Measurements from ENCODE around the gene FOXR2. TPM values are rescaled to one million over a fixed set of nuclear protein-coding genes. Genes with fewer than 3 reads are reported as not detected.

FOXR2 gene, protein sequence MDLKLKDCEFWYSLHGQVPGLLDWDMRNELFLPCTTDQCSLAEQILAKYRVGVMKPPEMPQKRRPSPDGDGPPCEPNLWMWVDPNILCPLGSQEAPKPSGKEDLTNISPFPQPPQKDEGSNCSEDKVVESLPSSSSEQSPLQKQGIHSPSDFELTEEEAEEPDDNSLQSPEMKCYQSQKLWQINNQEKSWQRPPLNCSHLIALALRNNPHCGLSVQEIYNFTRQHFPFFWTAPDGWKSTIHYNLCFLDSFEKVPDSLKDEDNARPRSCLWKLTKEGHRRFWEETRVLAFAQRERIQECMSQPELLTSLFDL
- under 1 TPM in 3 of 8 experiments, not detected in 5; 0.08 to 0.47 (median 0.14) TPM for total RNA-seq

GRCh38 chrX:55623100-55623499 lies at the start of gene FOXR2:
FOXR2 (plus strand) TSS chrX:55623400; CDS start chrX:55623712, 312 bp downstream.
- Histone ChIP-seq H3K4me1 (replicated peaks in 1 of 2) (no peaks in the 10 kb centered on the region), H3K4me3 (no peak within 1 kb of the TSS), H3K27ac (no peak within 1 kb of the TSS)
- 0 to 100% (median 71%) methylated on average over 1 of the region's 1 CpG; no CpG with 5 or more reads in 7 of the 10 experiments for WGBS, 10 experiments
- ATAC-seq (replicated peaks in 6 of 8) = no peak
- in situ Hi-C loops (cut with MboI; ENCODE audit: low pct_unique_long_range_greater_than_20kb in 2 of 9, low sequenced_read_pairs in 9 of 9, unreplicated experiment in 9 of 9) = no loop called here

GRCh38 chrX:55579115-55579514 lies 44.1 kb upstream of the FOXR2 start:
- ATAC-seq (replicated peaks in 6 of 8) = no peak
- H3K27ac ChIP-seq = no peak overlapping the region
- H3K4me3 ChIP-seq = no peak overlapping the region
- H3K4me1 ChIP-seq (replicated peaks in 1 of 2) = no peaks in the 10 kb centered on the region
- in situ Hi-C loops (cut with MboI; ENCODE audit: low pct_unique_long_range_greater_than_20kb in 2 of 9, low sequenced_read_pairs in 9 of 9, unreplicated experiment in 9 of 9) = no loop called here

GRCh38 chrX:55582447-55582846 lies 40.8 kb upstream of the FOXR2 start:
- Histone ChIP-seq H3K4me3 (no peak overlapping the region), H3K27ac (no peak overlapping the region), H3K4me1 (replicated peaks in 1 of 2) (no peaks in the 10 kb centered on the region)
- WGBS, 10 experiments = 0 to 75% (median 50%) methylated on average over 1 of the region's 1 CpG; no CpG with 5 or more reads in 3 of the 10 experiments
- in situ Hi-C loops (cut with MboI; ENCODE audit: low pct_unique_long_range_greater_than_20kb in 2 of 9, low sequenced_read_pairs in 9 of 9, unreplicated experiment in 9 of 9) = no loop called here
- no peak for ATAC-seq (replicated peaks in 6 of 8)

GRCh38 chrX:55593296-55593695 lies 29.9 kb upstream of the FOXR2 start:
- no peak for ATAC-seq (replicated peaks in 6 of 8)
- no peak overlapping the region for H3K4me3 ChIP-seq
- H3K4me1 ChIP-seq (replicated peaks in 1 of 2) = no peaks in the 10 kb centered on the region
- in situ Hi-C loops (cut with MboI; ENCODE audit: low pct_unique_long_range_greater_than_20kb in 2 of 9, low sequenced_read_pairs in 9 of 9, unreplicated experiment in 9 of 9) = no loop called here
- WGBS, 10 experiments = 8 to 100% (median 44%) methylated on average over 1 to 4 of the region's 5 CpGs; no CpG with 5 or more reads in 6 of the 10 experiments
- no peak overlapping the region for H3K27ac ChIP-seq

DNA sequence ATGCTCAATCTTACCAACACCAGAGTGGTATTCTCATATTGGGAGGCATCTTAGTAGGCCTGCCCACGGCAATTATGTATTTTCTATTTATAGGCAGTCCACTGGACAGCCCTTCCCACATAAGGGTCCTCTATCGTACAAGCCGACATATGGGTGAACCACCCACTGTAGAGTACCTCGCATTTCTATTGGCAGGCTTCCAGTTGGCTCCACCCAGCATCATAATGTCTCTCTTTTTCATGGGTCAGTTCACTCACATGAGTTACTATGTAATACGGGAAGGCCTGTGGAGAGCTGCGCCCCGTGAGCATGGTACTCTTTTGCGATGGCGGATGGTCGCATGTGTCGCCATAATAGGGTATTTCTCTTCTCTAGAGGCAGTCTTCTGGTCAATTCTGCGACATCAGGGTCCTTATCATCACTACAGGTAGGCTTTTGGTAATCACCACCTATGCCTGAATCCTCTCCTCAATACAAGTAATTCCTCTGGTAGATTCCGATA lies 29.4 kb upstream of the FOXR2 start:
- in situ Hi-C loops (cut with MboI; ENCODE audit: low pct_unique_long_range_greater_than_20kb in 2 of 9, low sequenced_read_pairs in 9 of 9, unreplicated experiment in 9 of 9) = no loop called here
- H3K4me1 ChIP-seq (replicated peaks in 1 of 2) = no peaks in the 10 kb centered on the region
- ATAC-seq (replicated peaks in 6 of 8) = no peak
- H3K4me3 ChIP-seq = no peak overlapping the region
- H3K27ac ChIP-seq = no peak overlapping the region
- WGBS, 10 experiments = 75 to 100% (median 100%) methylated on average over 1 to 8 of the region's 13 CpGs; no CpG with 5 or more reads in 5 of the 10 experiments

DNA sequence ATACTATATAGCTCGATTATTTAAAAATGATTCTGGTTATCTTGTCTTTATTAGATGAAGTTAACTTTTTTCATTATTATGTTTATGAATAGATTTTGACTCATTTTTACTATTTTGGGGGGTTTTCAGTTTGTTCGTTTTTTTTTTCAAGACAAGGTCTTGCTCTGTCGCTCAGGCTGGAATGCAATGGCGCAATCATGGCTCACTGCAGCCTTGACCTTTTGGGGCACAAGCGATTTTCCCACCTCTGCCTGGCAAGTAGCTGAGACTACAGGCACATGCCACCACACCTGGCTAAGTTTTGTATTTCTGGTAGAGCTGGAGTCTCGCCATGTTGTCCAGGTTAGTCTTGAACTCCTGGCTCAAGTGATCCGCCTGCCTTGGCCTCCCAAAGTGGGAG lies 24.9 kb upstream of the FOXR2 start:
- Histone ChIP-seq H3K27ac (no peak overlapping the region), H3K4me3 (no peak overlapping the region), H3K4me1 (replicated peaks in 1 of 2) (no peaks in the 10 kb centered on the region)
- ATAC-seq (replicated peaks in 6 of 8) = no peak
- in situ Hi-C loops (cut with MboI; ENCODE audit: low pct_unique_long_range_greater_than_20kb in 2 of 9, low sequenced_read_pairs in 9 of 9, unreplicated experiment in 9 of 9) = no loop called here
- 0 to 82% (median 23%) methylated on average over 1 to 7 of the region's 7 CpGs; no CpG with 5 or more reads in 2 of the 10 experiments for WGBS, 10 experiments

DNA sequence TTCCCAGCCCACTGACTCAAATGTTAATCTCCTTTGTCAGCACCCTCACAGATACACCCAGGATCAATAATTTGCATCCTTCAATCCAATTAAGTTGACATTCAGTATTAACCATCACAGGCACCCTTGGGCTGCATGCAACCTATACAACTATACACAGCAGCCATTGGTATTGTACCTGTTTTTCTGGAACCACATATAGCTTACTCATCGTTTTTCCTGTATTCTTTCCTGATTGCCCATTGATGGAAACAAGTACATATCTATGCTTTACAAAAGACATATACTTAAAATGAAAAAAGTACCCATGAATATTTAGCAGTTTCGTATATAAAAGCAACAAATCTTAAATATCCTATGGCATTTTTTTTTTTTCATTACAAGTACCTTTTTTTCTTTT lies 3.7 kb upstream of the FOXR2 start:
- Histone ChIP-seq H3K27ac (no peak overlapping the region), H3K4me3 (no peak overlapping the region), H3K4me1 (replicated peaks in 1 of 2) (no peaks in the 10 kb centered on the region)
- ATAC-seq (replicated peaks in 6 of 8) = no peak
- in situ Hi-C loops (cut with MboI; ENCODE audit: low pct_unique_long_range_greater_than_20kb in 2 of 9, low sequenced_read_pairs in 9 of 9, unreplicated experiment in 9 of 9) = no loop called here
- WGBS, 10 experiments = 6 to 80% (median 33%) methylated on average over 1 to 2 of the region's 2 CpGs; no CpG with 5 or more reads in 2 of the 10 experiments

GRCh38 chrX:55624403-55624802 lies 1.2 kb downstream of the FOXR2 start:
- no peak for ATAC-seq (replicated peaks in 6 of 8)
- no peak overlapping the region for H3K4me3 ChIP-seq
- H3K4me1 ChIP-seq (replicated peaks in 1 of 2) = no peaks in the 10 kb centered on the region
- WGBS, 10 experiments = 0 to 54% (median 0%) methylated on average over 1 to 4 of the region's 5 CpGs; no CpG with 5 or more reads in 7 of the 10 experiments
- H3K27ac ChIP-seq = no peak overlapping the region
- in situ Hi-C loops (cut with MboI; ENCODE audit: low pct_unique_long_range_greater_than_20kb in 2 of 9, low sequenced_read_pairs in 9 of 9, unreplicated experiment in 9 of 9) = no loop called here

DNA sequence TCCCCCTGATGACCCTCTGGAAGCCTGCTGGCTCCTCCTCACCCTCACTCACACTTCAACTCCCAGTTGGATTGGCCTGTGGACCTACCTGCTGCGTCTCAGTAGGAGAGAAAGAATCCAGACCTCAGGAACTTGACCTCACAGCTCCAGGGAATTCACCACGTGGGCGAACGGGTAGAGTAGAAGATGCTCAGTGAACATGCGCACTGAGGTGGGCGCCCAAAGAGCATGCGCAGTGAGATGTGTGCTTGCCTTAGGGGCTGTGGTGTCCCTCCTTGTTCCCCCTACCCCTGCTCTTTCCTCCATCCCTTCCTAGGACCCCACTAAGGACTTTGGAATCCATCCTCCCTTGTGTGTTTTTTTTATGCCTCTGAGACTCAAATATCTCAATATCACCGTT lies 12.9 kb downstream of the FOXR2 start:
- Histone ChIP-seq H3K4me1 (replicated peaks in 1 of 2) (no peaks in the 10 kb centered on the region), H3K27ac (no peak overlapping the region), H3K4me3 (no peak overlapping the region)
- no peak for ATAC-seq (replicated peaks in 6 of 8)
- in situ Hi-C loops (cut with MboI; ENCODE audit: low pct_unique_long_range_greater_than_20kb in 2 of 9, low sequenced_read_pairs in 9 of 9, unreplicated experiment in 9 of 9) = no loop called here
- WGBS, 10 experiments = 0 to 100% (median 50%) methylated on average over 1 of the region's 8 CpGs; no CpG with 5 or more reads in 6 of the 10 experiments

GRCh38 chrX:55638933-55639332 lies 15.7 kb downstream of the FOXR2 start:
- 0 to 36% methylated on average over 1 of the region's 1 CpG; no CpG with 5 or more reads in 8 of the 10 experiments for WGBS, 10 experiments
- Histone ChIP-seq H3K4me3 (no peak overlapping the region), H3K4me1 (replicated peaks in 1 of 2) (no peaks in the 10 kb centered on the region), H3K27ac (no peak overlapping the region)
- ATAC-seq (replicated peaks in 6 of 8) = no peak
- in situ Hi-C loops (cut with MboI; ENCODE audit: low pct_unique_long_range_greater_than_20kb in 2 of 9, low sequenced_read_pairs in 9 of 9, unreplicated experiment in 9 of 9) = no loop called here

DNA sequence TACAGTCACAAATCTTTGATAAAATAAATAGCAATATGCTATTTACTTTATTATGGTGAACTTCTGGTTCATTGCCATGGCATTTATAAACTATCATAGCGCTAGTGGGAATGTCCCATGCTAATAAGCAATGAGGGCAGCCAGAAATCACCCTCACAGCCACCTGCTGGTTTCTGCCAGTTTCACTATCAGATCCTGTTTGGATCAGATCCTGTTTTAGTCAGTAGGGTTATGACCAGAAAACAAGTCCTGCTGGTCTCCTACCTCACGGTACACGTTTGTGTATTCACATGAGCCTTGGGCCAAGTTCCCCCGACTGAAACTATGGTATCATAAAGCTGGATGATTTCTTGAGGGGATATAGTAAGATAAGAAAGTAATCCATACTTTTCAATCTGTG lies 17.7 kb downstream of the FOXR2 start:
- no peak overlapping the region for H3K4me3 ChIP-seq
- H3K4me1 ChIP-seq (replicated peaks in 1 of 2) = no peaks in the 10 kb centered on the region
- no peak overlapping the region for H3K27ac ChIP-seq
- in situ Hi-C loops (cut with MboI; ENCODE audit: low pct_unique_long_range_greater_than_20kb in 2 of 9, low sequenced_read_pairs in 9 of 9, unreplicated experiment in 9 of 9) = no loop called here
- no peak for ATAC-seq (replicated peaks in 6 of 8)
- 0 to 80% (median 11%) methylated on average over 1 to 2 of the region's 4 CpGs; no CpG with 5 or more reads in 6 of the 10 experiments for WGBS, 10 experiments

GRCh38 chrX:55648434-55648833 lies 25.2 kb downstream of the FOXR2 start:
- in situ Hi-C loops (cut with MboI; ENCODE audit: low pct_unique_long_range_greater_than_20kb in 2 of 9, low sequenced_read_pairs in 9 of 9, unreplicated experiment in 9 of 9) = no loop called here
- H3K4me1 ChIP-seq (replicated peaks in 1 of 2) = no peaks in the 10 kb centered on the region
- ATAC-seq (replicated peaks in 6 of 8) = no peak
- H3K27ac ChIP-seq = no peak overlapping the region
- 0 to 85% (median 54%) methylated on average over 1 to 3 of the region's 5 CpGs; no CpG with 5 or more reads in 6 of the 10 experiments for WGBS, 10 experiments
- H3K4me3 ChIP-seq = no peak overlapping the region

DNA sequence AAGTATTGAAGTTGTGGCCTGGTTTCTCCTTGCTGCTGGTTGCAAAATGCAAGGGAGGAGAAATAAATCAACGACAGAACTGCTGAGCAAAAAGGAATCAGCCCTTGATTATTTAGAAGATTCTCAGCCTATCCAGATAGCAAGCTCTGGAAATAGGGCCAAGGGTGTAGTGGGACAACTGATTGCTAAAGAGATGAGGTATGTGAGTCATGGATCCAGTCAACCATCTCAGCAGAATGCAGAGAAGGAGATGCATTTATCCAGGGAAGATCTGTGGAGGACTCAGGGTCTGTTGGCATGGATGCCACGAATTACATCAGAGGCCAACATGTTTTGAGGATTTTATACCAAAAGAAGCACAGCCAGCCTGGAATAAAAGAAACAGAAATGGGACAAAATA lies 36.7 kb downstream of the FOXR2 start:
- peak in 2 of 8 experiments; percentile 75 to 82 for ATAC-seq (replicated peaks in 6 of 8)
- 0 to 86% (median 40%) methylated on average over 1 to 2 of the region's 2 CpGs; no CpG with 5 or more reads in 5 of the 10 experiments for WGBS, 10 experiments
- in situ Hi-C loops (cut with MboI; ENCODE audit: low pct_unique_long_range_greater_than_20kb in 2 of 9, low sequenced_read_pairs in 9 of 9, unreplicated experiment in 9 of 9) = no loop called here
- H3K27ac ChIP-seq = no peak overlapping the region
- no peaks in the 10 kb centered on the region for H3K4me1 ChIP-seq (replicated peaks in 1 of 2)
- H3K4me3 ChIP-seq = no peak overlapping the region

DNA sequence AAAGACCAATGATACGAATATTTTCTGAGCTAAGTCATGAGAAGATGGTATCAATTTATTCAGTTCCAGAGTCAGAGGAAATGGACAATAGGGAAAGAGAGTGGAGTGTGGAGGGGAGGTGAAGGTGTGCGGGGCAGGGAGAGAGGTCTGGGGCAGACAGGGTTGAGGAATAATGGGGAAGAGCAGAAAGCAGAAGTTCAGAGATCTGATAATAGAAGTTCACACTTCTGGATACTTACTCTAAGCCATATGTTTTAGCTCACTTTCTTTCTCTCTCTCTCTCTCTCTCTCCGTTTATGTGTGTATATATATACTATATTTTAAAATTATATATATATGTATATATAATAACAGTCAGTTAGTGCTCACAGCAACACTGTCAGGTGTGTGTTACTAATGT lies 40.4 kb downstream of the FOXR2 start:
- H3K4me1 ChIP-seq (replicated peaks in 1 of 2) = no peaks in the 10 kb centered on the region
- WGBS, 10 experiments = 0 to 100% (median 40%) methylated on average over 1 of the region's 3 CpGs; no CpG with 5 or more reads in 6 of the 10 experiments
- H3K4me3 ChIP-seq = no peak overlapping the region
- no peak overlapping the region for H3K27ac ChIP-seq
- no peak for ATAC-seq (replicated peaks in 6 of 8)
- in situ Hi-C loops (cut with MboI; ENCODE audit: low pct_unique_long_range_greater_than_20kb in 2 of 9, low sequenced_read_pairs in 9 of 9, unreplicated experiment in 9 of 9) = no loop called here
